ENCODE data around the gene OR4F16.
"Not testable (repeated sequence)": the region's sequence is repeated elsewhere in the genome, so short reads cannot be mapped to it uniquely, and the experiment has no call there.

OR4F16 gene

GRCh38 chr1:686554-686953, at the start of gene OR4F16:
TSS of gene OR4F16 (minus strand) at chr1:686654. CDS start at chr1:686654, 0 bp downstream.
- not testable (repeated sequence) for DNase-seq (ENCODE audit: low read depth)

DNA sequence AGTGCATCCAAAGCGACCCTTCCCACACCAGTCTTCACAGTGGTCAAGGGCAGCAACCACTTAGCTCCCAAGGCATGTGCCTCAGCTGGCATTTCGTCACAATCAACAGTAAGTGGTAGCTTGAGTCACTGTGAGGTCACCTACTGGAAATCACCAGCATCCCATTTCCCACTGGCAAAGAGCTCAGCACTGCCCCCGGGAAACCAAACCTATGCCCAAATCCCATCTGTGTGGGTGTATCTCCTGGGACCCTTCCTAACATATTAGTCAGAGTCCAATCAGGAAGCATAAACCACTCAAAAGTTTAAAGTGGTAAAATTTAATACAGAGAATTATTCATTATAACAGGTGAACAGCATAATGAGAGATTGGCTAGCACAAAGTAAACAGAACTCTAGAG, 47.2 kb upstream of the OR4F16 start:
- DNase-seq (ENCODE audit: low read depth) = not testable (repeated sequence)

- DNase-seq (ENCODE audit: low read depth) = not testable (repeated sequence)
Measured at GRCh38 chr1:727040-727439, 40.6 kb upstream of the OR4F16 start.

Data from stimulated activated CD8-positive, alpha-beta memory T cell treated with anti-CD3 and anti-CD28 coated beads, Interleukin-7, amount 100 ng/mL, for 24 hours (primary cell).